Coronary artery (tissue), 2 donors: ENCODE results near the gene C1orf210.

Experiments used
- DNase-seq: peaks from one replicate; pipeline ENCODE4 v3.0.0-alpha.2; 2017; ENCODE audit warnings: low spot score
- H3K27ac ChIP-seq, 2 donors: fragments of 200-600 bp; sonication (generic); one replicate each; pipeline ENCODE4 v1.5.1; 2016 to 2019
- H3K4me3 ChIP-seq: fragments of 200-600 bp; sonication (generic); 2 replicates; pipeline ENCODE4 v1.5.1; 2016; ENCODE audit warnings: mild to moderate bottlenecking, moderate library complexity
- TF ChIP-seq, protein P1 (sequence below): fragments of 200-600 bp; sonication (generic); IDR thresholded peaks from one replicate; pipeline ENCODE4 v1.5.1; 2019; ENCODE audit warnings: antibody characterized with exemption

Gene C1orf210

DNA sequence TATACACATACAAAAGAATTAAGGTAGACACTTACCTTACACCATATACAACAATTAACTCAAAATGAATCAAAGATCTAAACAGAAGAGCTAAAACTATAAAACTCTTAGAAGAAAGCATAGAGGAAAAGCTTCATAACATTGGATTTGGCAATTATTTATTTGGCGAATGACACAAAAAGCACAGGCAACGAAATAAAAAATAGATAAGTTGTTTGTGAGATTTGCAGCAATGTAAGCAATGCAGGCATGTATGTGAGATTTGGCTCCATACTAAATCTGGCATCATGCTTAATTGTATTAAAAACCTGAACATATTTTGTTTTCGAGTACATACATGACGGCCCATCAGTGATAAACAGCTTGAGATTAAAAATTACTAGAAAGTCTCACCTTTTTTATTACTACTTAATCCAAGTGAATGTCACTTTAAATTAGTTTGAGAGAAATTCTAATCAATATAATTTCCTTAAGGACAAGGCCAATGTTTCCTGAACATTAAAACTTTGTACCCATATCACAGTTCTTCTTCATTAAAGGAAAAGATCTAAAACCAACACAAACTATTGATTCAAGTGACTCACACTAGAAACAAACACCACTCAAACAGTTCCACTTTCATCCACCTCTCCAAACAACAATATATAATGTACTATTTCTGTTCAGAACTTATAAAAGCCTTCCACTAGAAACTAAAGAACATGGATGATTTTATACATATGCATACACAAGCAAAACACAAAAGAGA, 38.7 kb downstream of the C1orf210 start:
- TF ChIP-seq, protein P1, sequence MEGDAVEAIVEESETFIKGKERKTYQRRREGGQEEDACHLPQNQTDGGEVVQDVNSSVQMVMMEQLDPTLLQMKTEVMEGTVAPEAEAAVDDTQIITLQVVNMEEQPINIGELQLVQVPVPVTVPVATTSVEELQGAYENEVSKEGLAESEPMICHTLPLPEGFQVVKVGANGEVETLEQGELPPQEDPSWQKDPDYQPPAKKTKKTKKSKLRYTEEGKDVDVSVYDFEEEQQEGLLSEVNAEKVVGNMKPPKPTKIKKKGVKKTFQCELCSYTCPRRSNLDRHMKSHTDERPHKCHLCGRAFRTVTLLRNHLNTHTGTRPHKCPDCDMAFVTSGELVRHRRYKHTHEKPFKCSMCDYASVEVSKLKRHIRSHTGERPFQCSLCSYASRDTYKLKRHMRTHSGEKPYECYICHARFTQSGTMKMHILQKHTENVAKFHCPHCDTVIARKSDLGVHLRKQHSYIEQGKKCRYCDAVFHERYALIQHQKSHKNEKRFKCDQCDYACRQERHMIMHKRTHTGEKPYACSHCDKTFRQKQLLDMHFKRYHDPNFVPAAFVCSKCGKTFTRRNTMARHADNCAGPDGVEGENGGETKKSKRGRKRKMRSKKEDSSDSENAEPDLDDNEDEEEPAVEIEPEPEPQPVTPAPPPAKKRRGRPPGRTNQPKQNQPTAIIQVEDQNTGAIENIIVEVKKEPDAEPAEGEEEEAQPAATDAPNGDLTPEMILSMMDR: no peak
- no peak for DNase-seq
- Histone ChIP-seq H3K4me3 (no peak overlapping the region), H3K27ac (no peak overlapping the region)

- H3K4me3 ChIP-seq: no peak overlapping the region
- TF ChIP-seq, protein P1: no peak
- H3K27ac ChIP-seq: no peak overlapping the region
- no peak for DNase-seq
These were observed 42.1 kb downstream of the C1orf210 start for GRCh38 chr1:43243299-43243698.

GRCh38 chr1:43241413-43241836, 44.0 kb downstream of the C1orf210 start:
- no peak for DNase-seq
- H3K27ac ChIP-seq: no peak overlapping the region
- H3K4me3 ChIP-seq: no peak overlapping the region
- TF ChIP-seq, protein P1: no peak

DNA sequence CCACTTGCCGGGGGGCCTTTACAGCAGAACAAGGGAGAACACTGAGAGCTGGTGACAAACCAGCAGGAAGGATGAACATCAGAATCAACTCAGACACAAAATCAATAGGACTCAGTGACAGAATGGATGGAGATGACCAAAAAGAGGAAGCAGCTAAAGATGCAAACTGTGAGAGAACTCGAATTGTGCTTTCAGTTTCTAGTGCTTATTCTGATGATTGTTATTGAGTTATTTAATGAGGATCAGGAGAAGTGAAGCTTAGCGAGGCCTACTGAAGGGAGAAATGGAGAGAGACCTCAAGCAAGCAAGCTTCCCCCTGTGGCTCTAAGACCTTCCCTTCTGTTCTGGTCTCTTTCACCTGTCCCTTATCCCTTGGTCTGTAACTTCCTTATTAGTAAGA, 45.9 kb downstream of the C1orf210 start:
- DNase-seq: no peak
- H3K4me3 ChIP-seq: no peak overlapping the region
- no peak overlapping the region for H3K27ac ChIP-seq
- TF ChIP-seq, protein P1: no peak

GRCh38 chr1:43238991-43239469, 46.4 kb downstream of the C1orf210 start:
- Histone ChIP-seq H3K27ac (no peak overlapping the region), H3K4me3 (no peak overlapping the region)
- TF ChIP-seq, protein P1: no peak
- no peak for DNase-seq

DNA sequence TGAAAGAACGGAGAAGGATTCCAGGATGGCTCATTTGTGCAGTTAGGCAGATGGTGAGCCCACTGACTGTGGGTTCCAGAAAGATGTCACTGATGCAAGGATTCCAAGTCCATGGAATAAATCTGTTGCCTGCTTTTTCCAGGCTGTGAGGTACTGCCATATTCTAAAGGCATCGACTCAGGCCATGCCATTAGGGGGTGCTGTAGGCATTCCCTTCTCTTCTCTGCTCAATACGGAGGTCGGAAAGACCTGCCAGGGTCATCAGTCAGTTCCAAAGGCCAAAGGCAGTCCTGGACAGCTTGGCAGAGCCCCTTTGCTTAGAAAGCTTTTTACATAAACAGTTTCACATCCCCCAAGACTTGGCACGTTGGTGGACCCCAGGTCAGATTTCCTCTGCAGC, 47.3 kb downstream of the C1orf210 start:
- Histone ChIP-seq H3K27ac (no peak overlapping the region), H3K4me3 (no peak overlapping the region)
- TF ChIP-seq, protein P1: peak; percentile 33
- no peak for DNase-seq

- Histone ChIP-seq H3K27ac (no peak overlapping the region), H3K4me3 (no peak overlapping the region)
- TF ChIP-seq, protein P1: no peak
- DNase-seq: no peak
These were observed 48.3 kb downstream of the C1orf210 start for GRCh38 chr1:43237121-43237520.
